RWPE1 (cell line): ENCODE results near the gene SLC29A3.

Experiments
- CTCF ChIA-PET: fragments of 350-600 bp; sonication (Branson Sonifier 250); formaldehyde crosslinking; extraction: SDS; loops from one replicate; lab custom pipeline; 2021; lab: Yijun Ruan, JAX
- POLR2A ChIA-PET: fragments of 400-600 bp; formaldehyde crosslinking; extraction: SDS; loops from one replicate; lab custom pipeline; 2020; ENCODE audit warnings: antibody characterized with exemption; ENCODE audit not compliant: low non-redundant PET; lab: Yijun Ruan, JAX
- DNase-seq: peaks from one replicate; pipeline ENCODE4 v3.0.0; 2012; ENCODE audit warnings: low spot score
- H3K27ac ChIP-seq: fragments of 450-650 bp; 2 replicates; pipeline ENCODE4 v1.5.1; 2017
- CTCF ChIP-seq: fragments of 450-650 bp; conservative IDR thresholded peaks from 2 replicates; pipeline ENCODE4 v1.5.1; 2017; ENCODE audit warnings: low read depth, mild to moderate bottlenecking

SLC29A3 gene

GRCh38 chr10:71279590-71280170 lies 39.4 kb upstream of the SLC29A3 start:
- ChIA-PET CTCF (interaction anchor here (1.1 to 2.1 kb wide), 2 partner anchors 9 to 1019 kb away, joined by 3 to 9 read pairs; no protein-coding TSS in a partner anchor), POLR2A (no interaction called here)
- DNase-seq = no peak
- TF ChIP-seq CTCF = no peak
- H3K27ac ChIP-seq = peak overlapping the region; percentile 52; the same call in 1 of the 2 replicates

- POLR2A ChIA-PET = no interaction called here
- DNase-seq = no peak
- CTCF ChIA-PET = interaction anchor here (1.1 to 2.1 kb wide), 2 partner anchors 10 to 1020 kb away, joined by 3 to 9 read pairs; no protein-coding TSS in a partner anchor
- H3K27ac ChIP-seq = peak overlapping the region; percentile 52; the same call in 1 of the 2 replicates
- no peak for TF ChIP-seq CTCF
Observed at GRCh38 chr10:71280216-71280615, 38.8 kb upstream of the SLC29A3 start.

- H3K27ac ChIP-seq = peak overlapping the region; percentile 52; the same call in 1 of the 2 replicates
- DNase-seq = no peak
- TF ChIP-seq CTCF = no peak
- ChIA-PET CTCF (interaction anchor here (0.7 kb wide), 1 partner anchor 258 kb away, joined by 3 read pairs; no protein-coding TSS in a partner anchor), POLR2A (no interaction called here)
Observed at GRCh38 chr10:71280825-71281224, 38.2 kb upstream of the SLC29A3 start.

- no peak for DNase-seq
- ChIA-PET CTCF (interaction anchor here (1.3 kb wide), 1 partner anchor 11 kb away, joined by 4 read pairs; no protein-coding TSS in a partner anchor), POLR2A (no interaction called here)
- no peak for TF ChIP-seq CTCF
- H3K27ac ChIP-seq = peak overlapping the region; percentile 10
Observed at GRCh38 chr10:71281646-71282322, 37.3 kb upstream of the SLC29A3 start.

- TF ChIP-seq CTCF = no peak
- H3K27ac ChIP-seq = peak overlapping the region; percentile 10
- CTCF ChIA-PET = interaction anchor here (1.3 kb wide), 1 partner anchor 12 kb away, joined by 4 read pairs; no protein-coding TSS in a partner anchor
- POLR2A ChIA-PET = no interaction called here
- no peak for DNase-seq
Observed at GRCh38 chr10:71282323-71282680, 36.8 kb upstream of the SLC29A3 start.

- peak overlapping the region; percentile 41 for H3K27ac ChIP-seq
- no peak for DNase-seq
- POLR2A ChIA-PET = interaction anchor here (0.6 kb wide), 1 partner anchor 70 kb away, joined by 3 read pairs; no protein-coding TSS in a partner anchor
- CTCF ChIA-PET = interaction anchor here (0.6 to 1.5 kb wide), 4 partner anchors 51 to 380 kb away, joined by 3 to 5 read pairs (median 4); no protein-coding TSS in a partner anchor
- no peak for TF ChIP-seq CTCF
Observed at GRCh38 chr10:71283410-71283809, 35.6 kb upstream of the SLC29A3 start.
